Stimulated activated naive CD8-positive, alpha-beta T cell treated with anti-CD3 and anti-CD28 coated beads, Interleukin-15, amount 100 ng/mL, for 72 hours (primary cell): Measurements from ENCODE around the gene CASP8AP2.
"Not testable (repeated sequence)": the region's sequence is repeated elsewhere in the genome, so short reads cannot be mapped to it uniquely, and the experiment has no call there.

Experiments
- ATAC-seq: fragments of 150-1000 bp; cut with Tn5 transposase; 2 replicates; pipeline ENCODE4 v1.10.0; 2021; ENCODE audit warnings: mild to moderate bottlenecking, moderate library complexity
- DNase-seq, 2 donors: peaks; one replicate each; pipeline ENCODE4 v3.0.0; 2021 to 2022
- H3K27ac Mint-ChIP-seq, 2 donors: one replicate each; pipeline ENCODE4 v1.8.0; 2022; ENCODE audit warnings: mild to moderate bottlenecking in 2 of 2, mixed read lengths in 2 of 2, moderate library complexity in 2 of 2
- H3K27me3 Mint-ChIP-seq: one replicate; pipeline ENCODE4 v1.8.0; 2022; ENCODE audit warnings: mixed read lengths
- H3K4me1 Mint-ChIP-seq: one replicate; pipeline ENCODE4 v1.8.0; 2022; ENCODE audit warnings: mild to moderate bottlenecking, mixed read lengths
- H3K4me3 Mint-ChIP-seq, 2 donors: one replicate each; pipeline ENCODE4 v1.8.0; 2022; ENCODE audit warnings: mild to moderate bottlenecking in 2 of 2, mixed read lengths in 2 of 2, moderate library complexity in 1 of 2
- H3K9me3 Mint-ChIP-seq, 2 donors: one replicate each; pipeline ENCODE4 v1.8.0; 2022; ENCODE audit warnings: mixed read lengths in 2 of 2

Gene CASP8AP2

DNA sequence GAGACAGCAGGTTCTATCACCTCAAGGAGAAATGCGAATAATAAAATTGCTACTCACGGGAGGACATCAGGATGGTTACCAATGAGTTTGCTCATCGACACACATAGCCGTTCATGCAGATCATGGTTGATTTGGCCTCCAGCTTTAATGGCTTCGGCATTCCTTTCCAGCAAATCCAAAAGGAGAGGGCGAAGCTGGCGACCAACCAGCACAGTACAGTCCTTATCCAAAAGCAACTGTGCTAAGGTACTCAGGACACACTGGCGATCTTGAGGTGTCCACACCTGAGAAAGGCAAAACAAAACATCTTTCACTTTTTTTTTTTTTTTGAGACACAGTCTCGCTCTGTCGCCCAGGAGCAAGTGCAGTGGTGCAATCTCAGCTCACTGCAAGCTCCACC lies 26.4 kb upstream of the CASP8AP2 start:
- no peaks in the 10 kb centered on the region for H3K27me3 Mint-ChIP-seq
- ATAC-seq (no peak), DNase-seq (no peak)
- H3K4me1 Mint-ChIP-seq = peaks cover 18% of the 10 kb centered on the region
- H3K27ac Mint-ChIP-seq = peak overlapping the region in 1 of 2 donors; percentile 14
- no peaks in the 10 kb centered on the region for H3K9me3 Mint-ChIP-seq
- H3K4me3 Mint-ChIP-seq = no peak overlapping the region

DNA sequence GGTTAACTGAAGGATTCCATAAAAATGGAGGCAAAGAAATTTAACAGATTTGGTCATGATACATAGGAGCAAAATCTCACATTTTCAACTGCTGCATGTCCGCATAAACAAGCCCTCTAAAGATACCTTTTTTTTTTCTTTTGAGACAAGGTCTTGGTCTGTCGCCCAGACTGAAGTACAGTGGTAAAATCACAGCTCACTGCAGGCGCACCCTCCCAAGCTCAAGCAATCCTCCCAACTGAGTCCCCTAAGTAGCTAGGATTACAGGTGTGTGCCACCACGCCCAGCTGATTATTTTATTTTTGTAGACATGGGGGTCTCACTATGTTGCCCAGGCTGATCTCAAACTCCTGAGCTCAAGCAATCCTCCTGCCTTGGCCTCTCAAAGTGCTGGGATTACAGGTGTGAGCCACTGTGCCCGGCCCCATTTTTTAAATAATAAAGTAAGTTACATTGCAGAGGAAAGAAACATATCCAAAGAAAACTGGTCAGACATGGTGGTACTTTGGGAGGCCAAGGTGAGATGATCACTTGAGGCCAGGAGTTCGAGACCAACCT lies 23.8 kb upstream of the CASP8AP2 start:
- Mint-ChIP-seq H3K4me3 (no peak overlapping the region), H3K9me3 (no peaks in the 10 kb centered on the region), H3K27me3 (no peaks in the 10 kb centered on the region), H3K4me1 (peaks cover 7% of the 10 kb centered on the region), H3K27ac (no peak overlapping the region)
- no peak for ATAC-seq
- DNase-seq = no peak

DNA sequence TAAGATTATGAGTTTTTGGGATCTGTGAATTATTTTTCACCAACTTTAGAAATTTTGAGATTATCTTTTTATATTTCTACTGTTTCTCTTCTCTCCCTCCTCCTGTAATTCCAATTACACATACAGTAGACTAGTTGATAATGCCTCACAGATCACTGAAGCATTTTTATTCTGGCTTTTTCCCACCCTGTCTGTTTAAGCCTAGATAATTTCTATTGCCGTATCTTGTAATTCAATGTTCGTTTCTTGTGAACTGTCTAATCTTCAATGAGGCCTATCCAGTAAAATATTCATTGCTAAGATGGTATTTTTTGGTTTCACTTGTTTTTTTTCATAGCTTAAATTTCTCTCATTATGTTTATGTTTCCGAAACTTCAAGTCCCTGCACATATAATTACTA lies 22.1 kb upstream of the CASP8AP2 start:
- ATAC-seq (no peak), DNase-seq (no peak)
- Mint-ChIP-seq H3K27ac (peak overlapping the region in 1 of 2 donors; percentile 81), H3K4me3 (no peak overlapping the region), H3K9me3 (no peaks in the 10 kb centered on the region), H3K4me1 (peaks cover 7% of the 10 kb centered on the region), H3K27me3 (no peaks in the 10 kb centered on the region)

DNA sequence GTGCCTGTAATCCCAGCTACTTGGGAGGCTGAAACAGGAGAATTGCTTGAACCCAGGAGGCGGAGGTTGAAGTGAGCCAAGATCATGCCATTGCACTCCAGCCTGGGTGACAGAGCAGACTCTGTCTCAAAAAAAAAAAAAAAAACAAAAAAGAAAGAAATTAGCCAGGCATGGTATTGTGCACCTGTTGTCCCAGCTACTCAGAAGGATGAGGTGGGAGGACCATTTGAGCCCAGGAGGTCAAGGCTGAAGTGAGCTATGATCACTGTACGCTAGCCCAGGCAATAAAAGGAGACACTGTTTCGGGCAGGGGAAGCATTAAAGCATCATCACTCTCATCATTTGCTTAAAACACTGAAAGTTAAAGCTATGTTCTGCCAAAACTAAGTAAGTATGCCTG lies 16.3 kb upstream of the CASP8AP2 start:
- H3K4me1 Mint-ChIP-seq = peaks cover 39% of the 10 kb centered on the region
- not testable (repeated sequence) for ATAC-seq, DNase-seq, H3K9me3 Mint-ChIP-seq, H3K27me3 Mint-ChIP-seq, H3K4me3 Mint-ChIP-seq
- H3K27ac Mint-ChIP-seq = peak overlapping the region; percentile 40 to 63

DNA sequence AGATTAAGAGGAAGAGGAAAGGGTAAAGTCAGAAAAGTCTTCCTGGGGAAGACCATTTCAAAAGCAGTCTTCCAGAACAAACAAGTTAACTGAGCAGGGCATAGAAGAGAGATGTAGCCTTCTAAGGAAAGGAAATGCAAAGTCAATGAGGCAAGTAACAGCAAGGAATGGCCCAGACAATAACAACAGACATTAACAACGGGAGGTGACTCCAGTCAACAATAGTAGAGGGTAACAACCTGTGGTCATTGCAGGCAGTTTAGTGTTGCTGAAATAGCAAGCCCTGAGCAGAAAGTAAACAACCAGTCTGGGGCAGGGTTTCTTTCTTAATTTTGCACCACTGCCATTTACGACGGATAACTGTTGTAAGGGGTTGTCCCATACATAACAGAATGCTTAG lies 12.2 kb upstream of the CASP8AP2 start:
- peak overlapping the region; percentile 15 to 77 for H3K27ac Mint-ChIP-seq
- no peak for ATAC-seq
- peak overlapping the region; percentile 86 to 91 for H3K4me3 Mint-ChIP-seq
- peaks cover 44% of the 10 kb centered on the region for H3K4me1 Mint-ChIP-seq
- H3K9me3 Mint-ChIP-seq = no peaks in the 10 kb centered on the region
- H3K27me3 Mint-ChIP-seq = no peaks in the 10 kb centered on the region
- no peak for DNase-seq

DNA sequence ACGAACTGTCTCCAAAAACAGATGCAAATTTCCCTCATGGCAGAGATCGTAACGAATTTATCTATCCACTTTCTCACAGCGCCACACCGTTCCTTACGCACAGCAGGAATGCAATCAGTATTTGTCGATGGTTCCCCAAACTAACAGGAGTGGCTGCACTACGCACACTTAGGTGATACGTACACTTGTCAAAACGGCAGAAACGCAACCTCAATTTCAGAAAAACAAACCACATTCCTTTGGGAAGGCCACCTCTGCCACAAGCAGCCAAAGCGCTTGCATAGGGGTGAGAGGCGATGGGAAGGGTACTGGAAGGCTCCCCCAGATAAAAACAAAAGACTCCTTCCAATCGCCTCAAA lies 10.7 kb upstream of the CASP8AP2 start:
- H3K27me3 Mint-ChIP-seq = no peaks in the 10 kb centered on the region
- no peaks in the 10 kb centered on the region for H3K9me3 Mint-ChIP-seq
- H3K4me1 Mint-ChIP-seq = peaks cover 42% of the 10 kb centered on the region
- DNase-seq (no peak), ATAC-seq (peak; percentile 22)
- H3K4me3 Mint-ChIP-seq = peak overlapping the region; percentile 86 to 91
- H3K27ac Mint-ChIP-seq = peak overlapping the region; percentile 96 to 98

DNA sequence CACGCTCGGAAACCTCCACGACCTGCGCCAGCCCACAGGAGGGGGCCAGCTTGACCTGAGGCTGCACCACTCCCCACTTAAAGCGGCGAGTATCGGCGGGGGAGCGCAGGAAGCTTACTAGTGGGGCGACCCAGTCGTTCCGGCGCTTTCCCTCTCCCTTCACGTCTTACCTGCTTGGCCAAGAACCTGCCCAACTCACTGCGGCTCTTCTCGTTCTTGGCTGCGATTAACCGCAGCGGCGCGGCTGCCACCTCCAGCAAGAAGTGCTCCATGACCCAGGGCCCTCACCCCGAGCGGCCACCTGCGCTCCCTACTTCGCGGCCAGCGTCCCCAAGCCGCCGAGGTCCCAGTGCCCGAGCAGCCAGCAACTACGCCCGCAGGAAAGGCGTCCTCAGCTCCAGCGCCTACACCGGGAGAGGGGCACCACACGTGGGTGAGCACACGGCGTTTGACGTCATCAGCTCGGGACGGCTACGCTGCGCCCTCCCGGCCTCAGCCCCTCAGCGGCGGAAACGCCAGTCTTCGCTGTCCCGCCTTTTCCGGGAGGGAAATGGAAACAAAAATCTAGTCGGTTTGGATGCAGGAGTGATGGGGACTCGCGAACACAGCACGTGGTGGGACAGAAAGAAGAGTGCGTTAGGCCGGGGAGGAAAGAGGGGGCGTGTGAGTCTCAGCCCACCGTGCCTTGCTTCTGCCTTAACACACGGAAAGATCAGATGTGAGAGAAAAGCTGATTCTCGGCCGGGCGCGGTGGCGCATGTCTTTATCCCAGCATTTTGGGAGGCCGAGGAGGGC lies 10.1 kb upstream of the CASP8AP2 start, which contains the start of gene MDN1:
MDN1 (minus strand) TSS at position 459 of the 795 bp plus-strand sequence; CDS start at position 272, 187 bp downstream.
- peak; percentile 86 to 92 for DNase-seq
- H3K4me1 Mint-ChIP-seq = peaks cover 36% of the 10 kb centered on the region
- no peaks in the 10 kb centered on the region for H3K9me3 Mint-ChIP-seq
- no peaks in the 10 kb centered on the region for H3K27me3 Mint-ChIP-seq
- peak; percentile 97 for ATAC-seq
- peak within 1 kb of the TSS; percentile 96 to 98 for H3K27ac Mint-ChIP-seq
- peak within 1 kb of the TSS; percentile 86 to 91 for H3K4me3 Mint-ChIP-seq

DNA sequence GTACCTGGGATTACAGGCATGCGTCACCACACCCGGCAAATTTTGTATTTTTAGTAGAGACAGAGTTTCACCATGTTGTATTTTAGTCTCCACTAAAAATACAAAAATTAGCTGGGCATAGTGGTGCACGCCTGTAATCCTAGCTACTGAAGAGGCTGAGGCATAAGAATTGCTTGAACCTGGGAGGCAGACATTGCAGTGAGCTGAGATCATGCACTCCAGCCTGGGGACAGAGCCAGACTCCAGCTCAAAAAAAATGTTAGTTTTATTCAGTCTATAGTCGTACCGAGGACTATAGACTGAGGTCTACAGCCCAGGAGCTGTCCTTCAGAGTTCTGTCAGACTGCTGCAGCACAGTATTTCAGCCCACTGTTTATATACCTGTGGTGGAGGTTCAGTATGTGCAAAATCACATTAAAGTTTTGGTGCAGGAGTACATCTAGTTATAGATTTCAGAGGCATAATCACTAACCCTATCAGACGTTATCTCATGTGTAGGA lies 3.6 kb upstream of the CASP8AP2 start:
- no peaks in the 10 kb centered on the region for H3K9me3 Mint-ChIP-seq
- ATAC-seq = no peak
- no peak overlapping the region for H3K27ac Mint-ChIP-seq
- DNase-seq = no peak
- H3K4me3 Mint-ChIP-seq = no peak overlapping the region
- no peaks in the 10 kb centered on the region for H3K27me3 Mint-ChIP-seq
- peaks cover 10% of the 10 kb centered on the region for H3K4me1 Mint-ChIP-seq

DNA sequence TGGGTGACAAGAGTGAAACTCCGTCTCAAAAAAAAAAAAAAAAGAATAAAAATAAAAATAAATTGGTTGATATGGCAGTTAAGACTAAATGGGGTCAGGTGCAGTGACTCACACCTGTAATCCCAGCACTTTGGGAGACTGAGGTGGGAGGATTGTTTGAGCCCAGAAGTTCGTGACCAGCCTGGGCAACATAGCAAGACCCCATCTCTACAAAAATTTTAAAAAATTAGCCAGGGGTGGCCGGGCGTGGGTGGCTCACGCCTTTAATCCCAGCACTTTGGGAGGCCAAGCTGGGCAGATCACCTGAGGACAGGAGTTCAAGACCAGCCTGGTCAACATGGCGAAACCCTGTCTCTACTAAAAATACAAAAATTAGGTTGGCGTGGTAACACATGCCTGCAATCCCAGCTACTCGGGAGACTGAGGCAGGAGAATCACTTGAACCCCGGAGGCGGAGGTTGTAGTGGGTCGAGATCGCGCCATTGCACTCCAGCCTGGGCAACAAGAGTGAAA lies 1.1 kb upstream of the CASP8AP2 start:
- peak overlapping the region; percentile 95 to 100 for H3K4me3 Mint-ChIP-seq
- H3K9me3 Mint-ChIP-seq, H3K27me3 Mint-ChIP-seq, ATAC-seq, DNase-seq: not testable (repeated sequence)
- peak overlapping the region; percentile 96 to 97 for H3K27ac Mint-ChIP-seq
- H3K4me1 Mint-ChIP-seq = peaks cover 34% of the 10 kb centered on the region

DNA sequence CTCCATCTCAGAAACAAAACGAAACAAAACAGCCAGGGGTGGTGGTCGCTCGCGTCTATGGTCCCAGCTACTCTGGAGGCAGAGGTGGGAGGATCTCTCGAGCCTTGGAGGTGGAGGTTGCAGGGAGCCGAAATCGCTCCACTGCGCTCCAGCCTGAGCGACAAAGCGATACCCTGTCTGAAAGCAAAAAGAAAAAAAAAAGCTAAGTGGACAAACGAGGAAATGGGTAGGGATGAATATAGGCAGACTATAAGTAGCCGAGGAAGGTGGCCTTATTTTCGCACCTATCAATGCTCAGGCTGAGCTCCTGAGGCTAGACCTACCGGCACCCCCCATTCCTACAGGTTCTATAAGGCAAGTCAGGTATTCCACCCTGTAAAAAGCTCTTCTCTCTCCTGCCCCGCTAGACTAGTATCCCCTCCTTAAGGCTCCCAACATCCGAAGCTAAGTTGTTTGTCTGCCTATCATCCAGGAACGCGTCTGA lies 650 bp upstream of the CASP8AP2 start:
- Mint-ChIP-seq H3K9me3 (no peaks in the 10 kb centered on the region), H3K4me3 (peak overlapping the region; percentile 95 to 100), H3K27me3 (no peaks in the 10 kb centered on the region), H3K4me1 (peaks cover 34% of the 10 kb centered on the region), H3K27ac (peak overlapping the region; percentile 96 to 97)
- DNase-seq (peak in 1 of 2 donors; percentile 40), ATAC-seq (peak; percentile 36)

DNA sequence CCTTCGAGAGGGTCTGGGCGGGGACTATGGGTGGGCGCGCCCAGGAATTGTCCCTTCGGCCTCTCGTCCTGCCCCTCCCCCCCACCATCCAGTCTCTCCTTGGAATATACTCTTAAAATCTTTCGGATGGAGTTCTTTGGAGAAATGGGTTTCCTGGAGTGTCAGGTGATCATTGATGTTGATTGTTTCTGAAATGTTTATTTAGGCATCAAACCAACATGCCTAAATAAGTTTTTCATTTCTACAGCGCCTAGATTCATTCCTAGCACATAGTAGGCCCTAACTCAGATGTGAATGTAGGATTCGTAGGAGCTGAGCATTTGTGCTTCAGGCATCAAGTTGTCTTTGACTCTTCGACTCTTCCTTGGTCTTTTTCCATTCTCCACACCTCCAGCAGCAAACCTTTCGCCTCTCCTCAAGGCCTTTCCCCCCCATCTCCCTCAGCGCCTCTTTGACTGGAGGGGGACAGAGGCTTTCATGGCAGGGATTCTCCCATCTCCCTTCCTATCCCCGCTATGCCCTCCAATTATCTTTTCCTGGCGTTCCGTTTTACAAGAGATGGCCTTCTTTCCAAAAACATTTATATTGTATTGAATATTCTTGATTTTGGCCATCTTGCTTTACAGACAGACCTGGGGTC lies 610 bp downstream of the CASP8AP2 start:
- peaks cover 44% of the 10 kb centered on the region for H3K4me1 Mint-ChIP-seq
- peak overlapping the region; percentile 96 to 98 for H3K27ac Mint-ChIP-seq
- no peaks in the 10 kb centered on the region for H3K9me3 Mint-ChIP-seq
- H3K4me3 Mint-ChIP-seq = peak overlapping the region; percentile 95 to 100
- DNase-seq = no peak
- ATAC-seq = no peak
- no peaks in the 10 kb centered on the region for H3K27me3 Mint-ChIP-seq

DNA sequence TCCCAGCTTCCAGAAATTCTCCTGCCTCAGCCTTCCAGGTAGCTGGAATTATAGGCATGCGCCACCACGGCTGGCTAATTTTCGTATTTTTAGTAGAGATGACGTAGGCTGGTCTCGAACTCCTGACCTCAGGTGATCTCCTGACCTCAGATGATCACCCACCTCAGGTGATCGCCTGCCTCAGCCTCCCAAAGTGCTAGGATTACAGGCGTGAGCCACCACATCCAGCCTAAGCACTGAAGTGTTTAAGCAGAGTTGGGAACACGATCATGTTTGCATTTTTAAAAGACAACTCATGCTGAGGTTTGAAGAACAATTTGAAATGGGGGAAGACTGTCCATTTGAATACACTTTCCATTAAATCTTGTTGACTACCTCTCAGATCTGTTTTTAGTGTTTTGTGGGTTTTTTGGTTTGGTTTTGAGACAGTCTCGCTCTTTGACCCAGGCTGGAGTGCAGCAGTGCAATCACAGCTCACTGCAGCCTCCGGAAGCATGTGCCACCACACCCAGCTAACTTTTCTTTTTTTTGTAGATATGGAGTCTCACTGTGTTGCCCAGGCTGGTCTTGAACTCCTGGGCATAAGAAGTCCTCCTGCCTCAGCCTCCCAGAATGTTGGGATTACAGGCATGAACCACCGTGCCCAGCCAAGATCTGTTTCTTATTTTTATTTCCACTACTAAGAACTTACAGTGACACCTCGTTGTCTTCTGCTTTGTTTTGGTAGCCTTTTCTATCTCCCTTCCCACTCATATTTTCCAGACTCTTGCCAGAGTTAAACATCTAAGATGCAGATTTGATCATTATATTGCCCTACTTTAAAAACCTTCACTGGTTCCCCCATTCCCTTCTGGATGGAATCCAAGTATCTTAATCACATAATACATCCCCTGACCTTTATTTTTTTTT lies 5.5 kb downstream of the CASP8AP2 start:
- H3K27me3 Mint-ChIP-seq = no peaks in the 10 kb centered on the region
- H3K9me3 Mint-ChIP-seq = no peaks in the 10 kb centered on the region
- H3K4me3 Mint-ChIP-seq = peak overlapping the region; percentile 50 to 74
- peaks cover 78% of the 10 kb centered on the region for H3K4me1 Mint-ChIP-seq
- DNase-seq = peak; percentile 30 to 63
- H3K27ac Mint-ChIP-seq = peak overlapping the region; percentile 59 to 96
- ATAC-seq = peak; percentile 98

DNA sequence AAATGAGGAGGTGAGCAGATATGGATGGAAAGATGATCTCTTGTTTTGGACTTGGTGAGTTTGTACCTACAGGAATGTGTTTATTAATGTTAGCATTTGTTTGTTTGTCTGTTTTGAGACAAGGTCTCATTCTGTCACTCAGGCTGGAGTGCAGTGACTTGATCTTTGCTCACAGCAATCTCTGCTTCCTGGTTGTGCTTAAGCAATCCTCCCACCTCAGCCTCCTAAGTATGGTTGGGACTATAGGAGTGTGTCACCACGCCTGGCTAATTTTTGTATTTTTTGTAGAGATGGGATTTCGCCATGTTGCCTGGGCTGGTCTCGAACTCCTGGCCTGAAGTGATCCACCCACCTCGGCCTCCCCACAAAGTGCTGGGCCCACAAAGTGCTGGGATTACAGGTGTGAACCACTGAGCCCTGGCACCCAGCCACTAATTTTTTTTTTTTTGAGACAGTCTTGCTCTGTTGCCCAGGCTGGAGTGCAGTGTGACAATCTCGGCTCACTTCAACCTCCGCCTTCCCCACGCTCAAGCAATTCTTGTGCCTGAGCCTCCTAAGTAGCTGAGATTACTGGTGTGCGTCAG lies 7.1 kb downstream of the CASP8AP2 start:
- no peak for DNase-seq
- Mint-ChIP-seq H3K4me1 (peaks cover 71% of the 10 kb centered on the region), H3K27ac (peak overlapping the region in 1 of 2 donors; percentile 42), H3K4me3 (peak overlapping the region in 1 of 2 donors; percentile 13), H3K27me3 (no peaks in the 10 kb centered on the region), H3K9me3 (no peaks in the 10 kb centered on the region)
- no peak for ATAC-seq

DNA sequence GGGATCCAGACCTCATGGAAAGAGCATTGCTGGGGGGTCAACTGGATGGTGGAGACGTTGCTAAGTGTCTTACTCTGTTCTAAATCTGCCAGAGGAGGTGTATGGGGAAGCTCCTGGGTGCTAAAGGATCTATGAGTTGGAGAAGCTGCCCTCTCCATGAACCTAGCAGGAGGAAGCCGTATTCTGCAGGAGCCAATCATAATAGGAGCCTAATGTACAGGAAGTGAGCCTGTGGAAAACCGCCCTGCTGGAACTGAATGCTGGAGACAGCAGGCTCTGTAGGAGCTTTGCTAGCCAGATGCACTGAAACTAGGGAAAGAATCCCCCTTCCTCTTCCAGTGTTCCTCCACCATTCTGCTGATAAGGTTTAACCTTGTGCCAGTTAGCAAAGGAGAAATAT lies 10.9 kb downstream of the CASP8AP2 start:
- no peak for DNase-seq
- Mint-ChIP-seq H3K4me1 (peaks cover 62% of the 10 kb centered on the region), H3K27me3 (no peaks in the 10 kb centered on the region), H3K27ac (peak overlapping the region in 1 of 2 donors; percentile 76), H3K4me3 (no peak overlapping the region), H3K9me3 (no peaks in the 10 kb centered on the region)
- ATAC-seq = no peak
